ENCODE measurements around the gene MRPL27. TPM values are rescaled to one million over a fixed set of nuclear protein-coding genes. Genes with fewer than 3 reads are reported as not detected.

MRPL27 gene
- total RNA-seq, 4 donors from 2014 or later = 33.6 to 58.8 (median 48.1) TPM

GRCh38 chr17:50381920-50382319 is 8.9 kb upstream of the MRPL27 start:
- Histone ChIP-seq H3K27me3 (no peaks in the 10 kb centered on the region), H3K4me3 (no peak overlapping the region), H3K4me1 (no peaks in the 10 kb centered on the region), H3K27ac (replicated peaks in 1 of 4) (no peak overlapping the region), H3K36me3 (peaks cover 54 to 71% (median 69%) of the 10 kb centered on the region in 4 donors), H3K9me3 (no peaks in the 10 kb centered on the region)
- WGBS = 47% methylated on average over 3 of the region's 3 CpGs
- TF ChIP-seq EP300 (IDR thresholded peaks at IDR 0.05) (no peak), CTCF (IDR thresholded peaks at IDR 0.05) (no peak), POLR2AphosphoS5 (IDR thresholded peaks at IDR 0.05) (no peak), POLR2A (IDR thresholded peaks at IDR 0.05; ENCODE audit: low read depth) (no peak)
- intact Hi-C loops (cut with DNase I) = no loop called here
- no peak for DNase-seq (ENCODE audit: extremely low spot score)

GRCh38 chr17:50381260-50381815 is 8.4 kb upstream of the MRPL27 start:
- Histone ChIP-seq H3K27ac (replicated peaks in 1 of 4) (no peak overlapping the region), H3K36me3 (peaks cover 48 to 65% (median 63%) of the 10 kb centered on the region in 4 donors), H3K27me3 (no peaks in the 10 kb centered on the region), H3K4me1 (no peaks in the 10 kb centered on the region), H3K4me3 (no peak overlapping the region), H3K9me3 (no peaks in the 10 kb centered on the region)
- DNase-seq (ENCODE audit: extremely low spot score) = no peak
- intact Hi-C loops (cut with DNase I) = no loop called here
- no peak for TF ChIP-seq CTCF (IDR thresholded peaks at IDR 0.05)
- no peak for TF ChIP-seq POLR2AphosphoS5 (IDR thresholded peaks at IDR 0.05)
- no peak for TF ChIP-seq EP300 (IDR thresholded peaks at IDR 0.05)
- no peak for TF ChIP-seq POLR2A (IDR thresholded peaks at IDR 0.05; ENCODE audit: low read depth)
- WGBS = 94% methylated on average over 7 of the region's 7 CpGs

- no peaks in the 10 kb centered on the region for H3K9me3 ChIP-seq
- peaks cover 41 to 58% (median 56%) of the 10 kb centered on the region in 4 donors for H3K36me3 ChIP-seq
- 86% methylated on average over 13 of the region's 13 CpGs for WGBS
- no peak overlapping the region for H3K4me3 ChIP-seq
- no peaks in the 10 kb centered on the region for H3K4me1 ChIP-seq
- DNase-seq (ENCODE audit: extremely low spot score) = no peak
- H3K27me3 ChIP-seq = no peaks in the 10 kb centered on the region
- H3K27ac ChIP-seq (replicated peaks in 1 of 4) = no peak overlapping the region
- intact Hi-C loops (cut with DNase I) = no loop called here
- TF ChIP-seq POLR2A (IDR thresholded peaks at IDR 0.05; ENCODE audit: low read depth) (no peak), CTCF (IDR thresholded peaks at IDR 0.05) (no peak), EP300 (IDR thresholded peaks at IDR 0.05) (no peak), POLR2AphosphoS5 (IDR thresholded peaks at IDR 0.05) (no peak)
Observed at GRCh38 chr17:50380369-50381259, 7.6 kb upstream of the MRPL27 start.

- no peak for DNase-seq (ENCODE audit: extremely low spot score)
- 78% methylated on average over 3 of the region's 6 CpGs for WGBS
- no peaks in the 10 kb centered on the region for H3K9me3 ChIP-seq
- no peaks in the 10 kb centered on the region for H3K27me3 ChIP-seq
- no peak overlapping the region for H3K27ac ChIP-seq (replicated peaks in 1 of 4)
- no peaks in the 10 kb centered on the region for H3K4me1 ChIP-seq
- H3K4me3 ChIP-seq = no peak overlapping the region
- intact Hi-C loops (cut with DNase I) = no loop called here
- TF ChIP-seq CTCF (IDR thresholded peaks at IDR 0.05) (no peak), EP300 (IDR thresholded peaks at IDR 0.05) (no peak), POLR2A (IDR thresholded peaks at IDR 0.05; ENCODE audit: low read depth) (no peak)
- H3K36me3 ChIP-seq = peaks cover 30 to 47% (median 45%) of the 10 kb centered on the region in 4 donors
Observed at GRCh38 chr17:50379351-50380132, 6.6 kb upstream of the MRPL27 start.

All from esophagus muscularis mucosa (tissue), 4 donors.